GM18909 (cell line): ENCODE data around the gene ADH4.
"Not testable (repeated sequence)": the region's sequence is repeated elsewhere in the genome, so short reads cannot be mapped to it uniquely, and the experiment has no call there.

Experiments
- ATAC-seq: cut with Tn5 transposase; IDR thresholded peaks from one replicate; pipeline ENCODE4 v1.9.1; 2021; ENCODE audit warnings: mild to moderate bottlenecking; ENCODE audit not compliant: unreplicated experiment, poor library complexity

Gene ADH4

GRCh38 chr4:99135541-99136162 is 8.4 kb downstream of the ADH4 start:
- ATAC-seq = no peak

- no peak for ATAC-seq
These were observed 9.5 kb downstream of the ADH4 start for GRCh38 chr4:99134586-99134985.

GRCh38 chr4:99131378-99131777 is 12.7 kb downstream of the ADH4 start:
- ATAC-seq = no peak

- no peak for ATAC-seq
These were observed 17.7 kb downstream of the ADH4 start for GRCh38 chr4:99126376-99126775.

- ATAC-seq = no peak
These were observed 23.1 kb downstream of the ADH4 start for GRCh38 chr4:99121008-99121407.

GRCh38 chr4:99120501-99120900 is 23.6 kb downstream of the ADH4 start:
- no peak for ATAC-seq

- no peak for ATAC-seq
These were observed 26.0 kb downstream of the ADH4 start for GRCh38 chr4:99117876-99118693.

- not testable (repeated sequence) for ATAC-seq
These were observed 26.8 kb downstream of the ADH4 start for GRCh38 chr4:99117122-99117841.

GRCh38 chr4:99109286-99109685 is 34.8 kb downstream of the ADH4 start:
- not testable (repeated sequence) for ATAC-seq

GRCh38 chr4:99104153-99104552 is 39.9 kb downstream of the ADH4 start:
- no peak for ATAC-seq

- no peak for ATAC-seq
These were observed 40.9 kb downstream of the ADH4 start for GRCh38 chr4:99103166-99103565.

GRCh38 chr4:99102634-99103033 is 41.5 kb downstream of the ADH4 start:
- ATAC-seq = no peak

GRCh38 chr4:99100876-99101275 is 43.2 kb downstream of the ADH4 start:
- no peak for ATAC-seq

- not testable (repeated sequence) for ATAC-seq
These were observed 44.3 kb downstream of the ADH4 start for GRCh38 chr4:99099814-99100213.

- ATAC-seq = no peak
These were observed 44.8 kb downstream of the ADH4 start for GRCh38 chr4:99099311-99099710.

- not testable (repeated sequence) for ATAC-seq
These were observed 52.3 kb downstream of the ADH4 start for GRCh38 chr4:99091841-99092240.

GRCh38 chr4:99091216-99091575 is 52.9 kb downstream of the ADH4 start:
- no peak for ATAC-seq

- ATAC-seq = no peak
These were observed 53.4 kb downstream of the ADH4 start for GRCh38 chr4:99090481-99091215.

GRCh38 chr4:99088481-99089365 is 55.4 kb downstream of the ADH4 start, which contains the start of gene ADH5:
Gene ADH5 (minus strand): TSS chr4:99088788. CDS start chr4:99088700, 88 bp downstream.
- peak; percentile 95 for ATAC-seq
